ENCODE measurements around the gene TPD52L2.

DNA sequence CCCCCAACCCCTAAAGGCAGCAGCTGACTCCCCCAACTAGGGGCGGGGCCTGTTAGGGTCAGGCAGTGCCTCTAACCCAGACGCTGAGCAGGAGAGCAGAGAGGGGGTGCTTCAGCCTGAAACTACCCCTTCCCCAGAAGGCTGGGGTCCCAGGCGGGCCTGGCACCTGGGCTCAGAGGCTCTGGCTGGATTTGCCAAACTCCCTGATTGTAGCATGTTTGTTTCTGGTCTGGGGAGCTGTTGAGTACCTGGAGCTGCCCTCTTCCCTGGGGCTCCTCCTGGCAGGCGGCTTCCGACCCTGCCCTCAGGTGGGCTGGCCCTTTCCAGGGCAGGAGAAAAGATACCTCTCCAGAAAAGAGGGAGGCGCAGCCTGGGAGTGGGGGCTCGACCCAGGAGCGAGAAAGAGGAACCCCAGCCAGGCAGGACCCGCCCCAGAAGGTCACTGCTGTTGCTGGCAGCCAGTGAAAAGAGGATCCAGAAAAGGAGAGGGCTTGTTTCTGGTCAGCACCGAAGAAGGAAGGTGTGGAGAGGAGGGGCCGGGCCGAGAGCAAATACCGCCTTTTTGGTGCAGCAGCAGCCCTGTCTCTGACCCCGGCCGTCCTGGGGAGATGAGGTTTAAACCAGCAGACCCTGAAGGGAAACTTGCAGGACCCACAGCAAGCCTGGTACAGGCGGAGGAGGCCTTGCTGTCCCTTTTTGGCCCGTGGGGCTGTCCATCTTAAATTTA lies 4.6 kb upstream of the TPD52L2 start:
- TF ChIP-seq, protein P1, sequence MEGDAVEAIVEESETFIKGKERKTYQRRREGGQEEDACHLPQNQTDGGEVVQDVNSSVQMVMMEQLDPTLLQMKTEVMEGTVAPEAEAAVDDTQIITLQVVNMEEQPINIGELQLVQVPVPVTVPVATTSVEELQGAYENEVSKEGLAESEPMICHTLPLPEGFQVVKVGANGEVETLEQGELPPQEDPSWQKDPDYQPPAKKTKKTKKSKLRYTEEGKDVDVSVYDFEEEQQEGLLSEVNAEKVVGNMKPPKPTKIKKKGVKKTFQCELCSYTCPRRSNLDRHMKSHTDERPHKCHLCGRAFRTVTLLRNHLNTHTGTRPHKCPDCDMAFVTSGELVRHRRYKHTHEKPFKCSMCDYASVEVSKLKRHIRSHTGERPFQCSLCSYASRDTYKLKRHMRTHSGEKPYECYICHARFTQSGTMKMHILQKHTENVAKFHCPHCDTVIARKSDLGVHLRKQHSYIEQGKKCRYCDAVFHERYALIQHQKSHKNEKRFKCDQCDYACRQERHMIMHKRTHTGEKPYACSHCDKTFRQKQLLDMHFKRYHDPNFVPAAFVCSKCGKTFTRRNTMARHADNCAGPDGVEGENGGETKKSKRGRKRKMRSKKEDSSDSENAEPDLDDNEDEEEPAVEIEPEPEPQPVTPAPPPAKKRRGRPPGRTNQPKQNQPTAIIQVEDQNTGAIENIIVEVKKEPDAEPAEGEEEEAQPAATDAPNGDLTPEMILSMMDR (IDR thresholded peaks at IDR 0.05): no peak
- TF ChIP-seq ZFX (IDR thresholded peaks at IDR 0.05; ENCODE audit: borderline replicate concordance): no peak
